GM21515 (cell line): ENCODE measurements around the gene HMGB4.

Source experiments
- ATAC-seq: cut with Tn5 transposase; IDR thresholded peaks from one replicate; pipeline ENCODE4 v1.9.1; 2021; ENCODE audit not compliant: unreplicated experiment

The HMGB4 gene

DNA sequence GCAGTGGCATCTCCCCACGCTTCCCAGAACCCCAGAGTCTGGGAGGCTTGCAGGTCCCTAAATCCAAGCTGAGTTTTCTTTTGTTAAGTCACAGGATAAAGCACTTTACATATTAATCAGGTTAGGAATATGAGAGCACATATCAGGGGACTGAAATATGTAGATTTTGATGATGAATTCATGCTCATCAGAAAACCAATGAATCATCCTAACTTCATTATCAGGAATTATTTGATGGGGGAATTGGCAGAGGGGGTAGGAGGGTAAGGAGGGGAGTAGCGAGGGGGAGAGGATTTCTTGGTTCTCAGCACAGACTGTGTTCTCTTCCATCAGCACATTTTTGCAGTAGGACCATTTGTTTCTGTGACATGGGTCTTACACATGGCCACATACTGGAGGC is 32.1 kb downstream of the HMGB4 start:
- ATAC-seq: no peak

DNA sequence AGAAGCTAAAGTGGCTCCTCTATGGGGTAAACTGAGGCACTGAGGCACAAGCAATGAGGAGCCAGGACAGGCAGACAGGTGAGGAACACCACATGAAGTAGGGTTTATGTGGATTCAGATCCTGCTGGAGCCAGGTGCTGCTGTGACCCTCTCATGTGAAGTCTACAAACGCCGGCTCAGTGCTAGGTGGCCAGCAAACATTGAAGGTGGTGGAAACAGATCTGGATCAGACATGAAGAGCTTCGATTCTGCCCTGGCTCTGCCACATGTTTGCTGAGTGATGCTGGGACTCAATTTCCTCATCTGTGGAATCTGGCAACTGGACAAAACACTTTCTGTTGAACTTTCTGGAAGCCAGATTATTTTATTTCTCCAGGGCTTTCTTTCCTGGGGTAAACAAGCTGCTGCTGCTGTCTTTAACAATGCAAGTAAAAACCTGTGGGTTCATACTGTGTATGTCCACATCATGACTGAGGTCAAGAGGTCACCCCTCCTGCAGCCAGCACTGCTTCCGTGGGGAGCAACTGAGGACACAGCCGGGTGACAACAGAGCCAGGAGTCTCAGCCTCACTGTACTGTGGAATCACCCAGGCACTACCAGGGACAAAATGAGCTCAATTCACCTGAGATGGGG is 33.3 kb downstream of the HMGB4 start:
- no peak for ATAC-seq

DNA sequence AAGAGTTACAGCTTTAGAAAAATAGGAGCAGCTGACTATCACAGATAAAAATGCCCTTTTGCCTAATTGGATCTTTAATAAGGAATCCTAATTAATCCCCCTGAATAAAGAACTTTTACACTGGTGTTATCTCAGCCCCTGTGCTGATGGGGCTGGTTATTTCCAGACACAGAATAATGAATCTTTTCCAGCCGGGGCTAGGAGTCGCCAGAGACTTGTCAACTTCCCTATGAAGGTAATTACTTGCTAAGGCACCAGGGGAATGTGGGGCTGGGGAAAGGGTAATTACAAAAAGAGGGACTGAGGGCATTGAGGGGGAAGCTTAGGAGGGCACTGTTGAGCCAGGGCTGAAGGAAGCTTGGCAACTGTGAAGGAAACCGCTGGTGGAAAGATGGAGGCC is 34.5 kb downstream of the HMGB4 start:
- no peak for ATAC-seq

DNA sequence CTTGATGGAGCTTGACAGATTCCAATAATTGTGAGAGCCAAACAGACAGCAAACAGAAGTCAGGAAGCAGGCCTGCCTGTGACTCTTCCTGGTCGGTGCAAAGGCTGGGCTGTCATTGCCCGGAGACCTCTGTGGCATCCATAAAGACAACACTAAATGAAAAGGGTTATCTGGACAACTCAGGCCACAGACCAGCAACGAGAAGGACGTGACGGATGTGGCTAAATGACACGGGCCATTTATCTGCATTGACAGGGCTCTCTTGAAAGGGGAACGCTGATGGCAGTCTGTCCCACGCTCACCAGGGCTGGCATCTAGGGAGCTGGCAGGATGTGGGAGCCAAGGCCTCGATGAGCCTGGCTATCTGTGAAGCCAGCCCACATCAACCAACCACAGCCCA is 35.0 kb downstream of the HMGB4 start:
- no peak for ATAC-seq

DNA sequence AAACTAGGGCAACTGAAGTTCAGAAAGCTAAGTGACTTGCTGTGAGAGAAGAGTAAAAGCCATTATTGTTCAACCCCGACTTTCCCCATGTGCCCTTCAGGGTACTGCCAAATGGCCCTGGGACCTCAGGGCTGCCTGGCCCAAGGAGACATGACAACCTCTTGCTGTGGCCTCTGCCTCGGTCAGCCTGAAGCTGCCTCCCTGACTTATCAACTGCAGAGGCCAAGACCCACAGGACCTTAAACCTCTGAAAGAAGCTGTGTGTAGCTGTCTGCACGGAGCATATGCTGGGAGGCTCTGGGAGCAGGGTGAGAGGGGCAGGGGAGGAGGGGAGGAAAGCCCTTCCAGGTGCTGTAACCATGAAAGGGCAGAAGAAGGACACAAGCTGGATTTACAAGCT is 35.9 kb downstream of the HMGB4 start:
- no peak for ATAC-seq

DNA sequence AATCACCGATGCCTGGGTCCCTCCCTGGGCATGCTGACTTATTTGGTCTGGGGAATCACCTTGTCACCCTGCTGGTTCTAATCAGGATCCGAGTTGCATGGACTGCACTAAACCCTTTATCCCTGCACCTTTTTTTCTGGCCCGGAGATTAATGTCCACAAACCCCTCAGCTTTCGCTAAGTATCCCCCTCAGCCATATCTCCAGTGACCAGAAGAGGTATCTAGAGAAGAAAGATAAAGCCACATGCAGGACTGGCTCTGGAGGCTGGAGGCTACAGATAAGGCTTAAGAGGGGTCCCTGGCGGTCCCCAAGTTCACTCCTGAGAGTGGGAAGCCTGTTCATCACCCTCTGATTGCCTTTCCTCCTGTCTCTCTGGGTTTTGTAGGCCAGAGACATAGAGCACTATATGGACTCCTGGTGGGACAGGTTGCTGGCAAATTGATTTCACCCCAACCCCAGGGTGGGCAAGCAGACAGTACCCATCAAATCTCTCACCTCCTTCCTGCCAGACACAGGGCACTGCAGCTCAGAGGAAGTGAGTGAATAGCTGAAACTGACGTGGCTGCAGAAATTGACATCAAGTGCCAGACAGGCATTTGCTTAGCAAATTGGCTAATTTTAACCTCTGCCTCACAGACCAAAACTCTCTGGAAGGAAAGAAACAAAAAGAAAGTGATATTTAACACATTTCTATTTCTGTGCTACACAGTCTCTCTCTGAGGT is 38.8 kb downstream of the HMGB4 start:
- peak; percentile 60 for ATAC-seq

DNA sequence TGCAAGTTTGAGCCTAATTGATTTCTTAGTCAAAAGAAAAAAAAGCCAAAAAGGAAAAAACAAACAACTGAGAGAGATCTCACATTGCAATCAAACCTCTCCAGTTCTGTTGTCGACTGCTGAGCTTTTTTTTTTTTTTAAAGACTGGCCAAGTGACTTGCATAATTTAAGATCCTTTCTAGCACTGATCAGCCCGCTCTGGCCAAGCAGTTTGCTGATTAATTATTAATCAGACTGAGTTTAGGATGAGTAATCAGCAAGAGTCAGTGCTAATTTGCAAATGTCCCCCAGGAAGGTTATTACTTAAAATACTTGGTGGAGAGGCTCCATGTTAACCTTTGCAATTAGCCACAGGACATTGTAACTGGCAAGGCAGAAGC is 39.3 kb downstream of the HMGB4 start:
- ATAC-seq: peak; percentile 48

DNA sequence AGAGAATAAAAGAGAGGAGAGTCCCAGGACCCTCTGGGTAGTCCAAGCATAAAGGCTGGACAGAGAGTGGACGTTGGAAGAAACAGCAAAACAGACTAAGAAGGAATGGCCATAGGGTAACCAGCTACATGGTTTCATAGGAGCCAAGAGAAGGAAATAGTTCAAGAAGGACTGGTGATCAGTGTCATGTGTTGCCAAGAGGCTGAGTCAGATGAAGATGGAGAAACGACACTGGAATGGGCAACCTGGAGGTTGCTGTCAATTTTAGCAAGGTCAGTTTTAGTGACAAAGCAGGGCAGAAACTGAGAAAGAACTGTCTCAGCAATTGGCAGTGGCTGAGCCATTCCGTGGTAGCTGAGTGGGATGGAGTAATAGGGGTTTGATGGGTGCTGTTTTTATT is 41.4 kb downstream of the HMGB4 start:
- no peak for ATAC-seq

DNA sequence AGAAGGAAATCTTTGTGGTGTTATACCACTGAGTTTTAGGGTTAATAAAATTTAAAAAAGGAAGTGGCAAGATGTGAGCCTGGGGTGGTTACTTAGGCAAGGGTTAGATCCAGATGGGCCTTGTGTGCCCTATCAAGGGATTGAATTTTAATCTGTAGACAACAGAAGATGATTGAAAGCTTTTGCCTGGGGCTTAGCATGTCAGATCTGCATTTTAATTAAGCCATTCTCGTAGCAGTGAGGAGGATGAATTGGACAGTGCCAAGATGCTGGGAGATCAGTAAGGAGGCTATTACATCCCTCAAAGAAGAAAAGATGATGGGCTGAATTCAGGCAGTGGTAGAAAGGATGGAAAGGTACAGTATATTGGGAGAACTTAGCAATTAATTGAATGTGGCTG is 42.3 kb downstream of the HMGB4 start:
- no peak for ATAC-seq

DNA sequence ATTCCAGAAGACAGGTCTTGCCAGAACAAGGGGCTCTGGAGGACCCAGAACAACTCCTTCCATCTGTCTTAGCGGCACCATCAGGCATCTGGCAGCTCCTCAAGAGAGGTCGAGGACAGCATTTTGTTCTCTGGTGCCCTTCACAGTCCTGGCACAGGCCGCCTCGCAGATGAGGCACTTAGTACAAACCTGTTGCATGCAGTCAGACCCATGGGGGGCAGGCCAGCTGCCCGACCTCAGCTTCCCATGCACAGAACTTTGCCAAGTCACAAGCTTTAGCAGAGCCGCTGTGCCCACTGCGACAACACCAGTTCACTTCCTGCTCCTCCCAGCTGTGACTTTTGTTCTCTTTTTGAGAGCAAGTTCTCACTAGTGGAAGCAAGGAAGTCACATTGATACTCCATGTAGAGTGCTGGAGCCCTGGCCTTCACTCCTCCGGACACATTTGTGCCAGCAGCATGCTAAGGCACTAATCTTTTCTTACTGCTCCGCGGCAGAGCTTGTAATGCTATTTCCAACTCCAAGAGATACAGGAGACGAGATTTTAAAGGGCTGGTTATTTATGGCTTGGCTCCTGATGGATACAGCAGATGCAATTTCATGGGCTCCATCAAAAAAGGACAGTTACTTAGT is 44.6 kb downstream of the HMGB4 start:
- ATAC-seq: no peak
